ENCODE data around the gene MDM4.
"Not testable (repeated sequence)": the region's sequence is repeated elsewhere in the genome, so short reads cannot be mapped to it uniquely, and the experiment has no call there.

MDM4 gene

DNA sequence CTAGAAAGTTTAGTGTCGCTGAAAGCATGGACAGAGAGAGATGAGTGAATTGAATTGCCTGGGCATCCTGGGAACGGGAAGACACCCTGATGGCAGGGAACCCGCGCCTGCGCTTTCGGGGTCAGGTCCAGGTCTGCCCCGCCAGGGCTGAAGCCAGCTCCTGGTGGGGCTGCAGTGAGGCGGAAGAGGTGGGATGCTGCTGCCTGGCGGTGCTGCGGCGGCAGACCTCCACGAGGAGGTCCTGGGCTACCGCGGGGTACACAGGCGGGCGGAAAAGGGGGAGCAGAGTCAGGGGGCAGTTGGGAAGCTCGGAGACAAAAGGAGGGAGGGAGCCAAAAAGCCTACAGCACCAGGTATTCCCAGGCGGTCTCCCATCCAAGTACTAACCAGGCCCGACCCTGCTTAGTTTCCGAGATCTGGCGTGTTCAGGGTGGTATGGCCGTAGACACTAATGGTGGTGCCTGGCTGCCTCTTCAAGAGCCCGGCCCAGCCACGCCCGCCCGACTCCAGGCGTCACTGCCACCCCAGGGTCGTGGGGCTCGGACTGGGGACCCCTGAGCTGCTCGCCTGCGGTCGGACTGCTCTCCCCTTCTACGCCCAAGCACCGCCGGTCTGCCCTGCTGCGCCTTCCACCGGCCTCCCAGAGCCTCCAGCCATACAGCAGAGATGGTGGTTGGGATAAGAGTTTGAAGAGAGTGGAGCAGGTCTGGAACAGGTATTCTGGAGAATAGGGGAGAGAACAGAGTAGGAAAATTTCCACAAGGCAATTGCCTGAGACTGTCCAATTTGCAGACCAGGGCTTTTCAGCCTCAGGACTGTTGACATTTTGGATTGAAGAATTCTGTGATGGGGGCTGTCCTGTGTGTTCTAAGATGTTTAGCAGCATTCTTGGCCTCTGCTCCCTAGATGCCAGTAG is 46.1 kb downstream of the MDM4 start:
- no peak for DNase-seq (ENCODE audit: low spot score)

DNA sequence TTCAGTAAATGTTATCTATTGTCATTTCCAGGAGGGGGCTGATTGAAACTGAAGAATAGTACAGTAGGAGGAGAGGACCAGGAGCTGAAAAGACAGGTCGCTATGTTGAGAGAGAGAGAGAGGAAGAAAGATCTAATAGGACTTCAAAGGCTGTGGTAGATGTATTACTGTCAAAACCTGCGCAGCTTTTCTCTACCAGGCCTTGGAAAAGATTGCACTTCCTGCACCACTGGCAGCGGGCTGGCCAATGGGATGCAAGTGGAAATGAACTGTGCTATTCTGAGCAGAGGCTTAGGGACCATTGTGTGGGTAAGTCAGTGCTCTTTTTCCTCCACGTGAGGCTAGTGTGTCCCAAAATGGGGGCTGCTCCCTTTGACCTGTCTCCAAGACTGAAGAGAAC is 47.1 kb downstream of the MDM4 start:
- DNase-seq (ENCODE audit: low spot score): no peak

DNA sequence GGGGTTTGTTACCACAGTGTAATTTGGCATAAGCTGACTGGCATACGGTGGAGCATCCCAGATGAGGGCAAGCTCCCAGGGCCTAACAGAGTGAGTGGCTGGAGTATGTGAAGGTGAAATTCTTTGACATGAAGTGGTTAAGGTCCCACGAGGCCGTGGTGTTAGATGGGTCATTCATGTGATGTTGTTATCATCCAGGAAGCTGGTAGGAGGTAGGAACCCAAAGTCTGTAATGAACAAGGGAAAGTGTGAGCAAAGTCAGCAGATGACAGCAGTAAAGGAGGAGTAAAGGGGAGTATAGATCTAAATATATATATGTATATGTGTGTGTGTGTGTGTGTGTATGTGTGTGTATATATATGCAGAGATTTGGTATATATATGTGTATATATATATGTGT is 47.6 kb downstream of the MDM4 start:
- DNase-seq (ENCODE audit: low spot score): no peak

DNA sequence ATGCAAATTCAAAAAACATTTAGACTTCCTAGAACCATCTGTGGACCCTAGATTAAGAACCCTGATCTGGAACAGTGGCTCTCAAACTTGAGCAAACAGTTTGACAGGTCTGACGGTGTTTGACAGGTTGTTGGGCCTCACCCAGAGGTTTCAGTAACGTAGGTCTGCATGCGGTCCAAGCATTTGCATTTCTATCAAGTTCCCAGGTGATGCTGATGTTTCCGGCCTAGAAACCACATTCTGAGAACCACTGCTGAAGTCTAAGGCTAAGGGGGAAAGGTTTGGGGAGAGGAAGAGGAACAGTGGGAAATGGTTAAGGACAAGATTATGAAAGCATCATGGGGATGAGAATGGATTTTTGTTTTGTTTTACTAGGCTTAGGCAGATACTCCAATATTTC is 48.6 kb downstream of the MDM4 start:
- no peak for DNase-seq (ENCODE audit: low spot score)

DNA sequence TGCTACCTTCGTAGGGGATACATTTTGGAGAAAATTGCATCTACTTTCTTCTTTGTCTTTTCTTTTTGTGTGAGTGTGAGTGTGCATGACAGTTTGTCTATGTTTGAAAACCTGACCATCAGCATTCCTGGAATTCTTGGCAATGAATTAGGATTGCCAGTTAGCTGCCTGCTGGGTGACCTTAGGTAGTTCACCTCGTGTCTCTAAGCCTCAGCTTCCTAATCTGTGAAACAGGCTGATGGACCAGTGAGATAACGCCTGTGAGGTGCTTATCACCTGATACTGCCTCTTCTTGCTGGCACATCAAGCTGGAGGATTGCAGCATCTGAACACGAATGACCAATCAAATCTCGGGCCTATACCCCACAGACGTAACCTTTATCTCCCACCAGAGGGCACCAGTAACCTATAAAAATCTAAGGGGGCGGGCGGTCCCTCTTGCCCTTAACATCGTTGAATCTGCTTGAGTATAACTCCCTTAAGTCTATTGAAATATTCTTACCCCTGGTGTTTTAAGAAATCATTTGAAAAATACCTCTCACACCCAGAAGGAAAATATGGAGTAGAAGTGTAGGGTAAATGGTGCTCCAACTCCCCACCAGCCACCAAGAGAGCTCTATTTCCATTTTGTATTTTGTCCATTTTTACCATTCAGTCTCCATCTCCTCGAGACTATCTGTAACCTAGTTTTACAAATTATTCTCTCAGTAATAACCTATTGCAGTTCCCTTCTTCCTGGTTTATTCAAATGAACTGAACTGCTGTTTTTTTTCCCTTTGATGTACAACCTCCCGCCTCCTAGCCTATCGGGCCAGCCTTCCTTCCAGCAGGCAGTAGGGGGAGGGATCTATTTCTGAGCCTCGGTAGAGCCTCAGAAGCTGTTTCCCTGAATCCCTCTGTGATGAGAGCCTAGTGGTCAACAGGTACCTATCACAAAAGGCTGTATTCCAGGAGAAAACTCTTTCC is 49.7 kb downstream of the MDM4 start:
- DNase-seq (ENCODE audit: low spot score): no peak

DNA sequence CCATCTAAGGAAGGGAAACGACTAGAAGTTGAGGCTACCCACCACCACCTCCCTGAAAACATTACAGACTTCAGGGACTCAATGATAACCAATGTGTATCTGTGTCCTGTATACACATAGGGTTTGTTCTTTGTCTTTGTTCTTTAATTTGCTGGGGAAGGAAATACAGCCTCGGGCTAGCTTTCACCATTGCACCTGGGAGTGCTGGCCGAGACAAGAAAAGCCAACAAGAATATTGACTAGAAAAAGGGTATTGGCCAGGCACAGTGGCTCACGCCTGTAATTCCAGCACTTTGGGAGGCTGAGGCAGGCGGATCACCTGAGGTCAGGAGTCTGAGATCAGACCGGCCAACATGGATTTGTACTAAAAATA is 50.4 kb downstream of the MDM4 start:
- DNase-seq (ENCODE audit: low spot score): no peak

DNA sequence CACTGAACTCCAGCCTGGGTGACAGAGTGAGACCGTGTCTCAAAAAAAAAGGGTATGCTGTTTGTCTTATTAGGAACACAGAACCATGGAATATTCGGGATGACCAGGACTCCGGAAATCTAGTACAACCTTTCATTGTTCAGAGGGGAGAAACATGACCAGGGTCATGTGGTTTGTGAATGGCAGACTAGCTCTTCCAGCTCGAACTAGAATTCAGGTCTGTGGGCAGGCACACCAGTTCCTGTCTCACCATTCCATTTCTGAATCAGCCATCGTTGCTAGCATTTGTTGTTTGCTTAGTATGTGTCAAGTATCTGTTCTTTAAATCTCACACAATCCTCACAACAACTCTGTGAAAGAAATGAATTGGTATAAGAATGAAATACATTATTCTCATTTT is 50.9 kb downstream of the MDM4 start:
- DNase-seq (ENCODE audit: low spot score): no peak

DNA sequence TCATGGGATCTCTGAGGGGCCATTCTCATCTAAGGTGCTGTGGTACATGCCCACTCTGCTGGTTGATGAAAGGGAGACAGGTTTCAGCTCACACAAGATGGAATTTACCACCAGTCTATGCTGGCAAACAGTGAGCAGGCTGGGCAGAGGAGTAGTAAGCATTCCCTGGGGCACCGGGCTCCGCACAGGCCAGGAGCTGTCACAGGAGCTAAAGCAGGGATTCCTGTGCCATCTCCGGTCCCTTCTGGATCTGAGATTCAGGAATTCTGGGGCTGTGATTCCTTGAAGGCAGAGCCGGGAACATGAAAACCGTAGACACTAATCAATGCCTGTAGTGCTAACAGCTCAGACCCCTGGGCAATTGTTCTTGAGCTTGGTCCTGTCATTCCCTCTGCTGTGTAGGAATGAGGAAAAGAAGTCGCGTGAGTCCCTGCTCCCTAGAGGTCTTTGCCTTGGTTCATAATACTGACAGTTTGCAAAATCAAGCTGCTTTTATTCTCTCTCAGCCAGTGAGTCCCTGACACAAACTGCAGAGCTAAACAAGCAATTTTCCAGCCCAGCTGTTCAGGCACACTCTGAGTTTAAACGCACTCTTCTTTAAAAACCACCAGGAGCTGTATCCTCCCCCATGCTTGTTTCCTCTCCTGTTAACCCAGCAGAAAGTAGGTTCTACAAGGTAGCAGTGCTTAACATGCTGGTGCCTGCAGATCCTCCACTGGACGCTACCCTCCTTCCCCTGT is 52.5 kb downstream of the MDM4 start:
- no peak for DNase-seq (ENCODE audit: low spot score)

DNA sequence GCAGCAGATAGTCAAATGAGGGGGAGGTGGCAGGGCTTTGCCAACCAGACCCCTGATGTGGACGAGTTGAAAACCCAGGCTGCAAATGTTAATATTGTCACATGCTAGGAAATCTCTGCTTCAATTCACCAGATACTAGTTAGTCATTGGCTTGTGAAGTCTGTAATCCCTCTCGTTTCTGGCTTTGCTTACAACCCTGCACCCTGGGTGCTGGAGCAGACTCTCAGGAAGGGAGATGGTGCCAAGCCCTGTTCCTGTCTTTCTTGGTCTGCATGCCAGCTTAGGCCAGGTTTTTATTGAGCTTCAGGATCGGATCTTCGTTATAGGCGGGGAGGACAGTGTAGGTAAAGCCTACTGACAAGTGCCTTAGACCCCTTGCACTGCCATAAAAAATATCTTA is 53.3 kb downstream of the MDM4 start:
- no peak for DNase-seq (ENCODE audit: low spot score)

DNA sequence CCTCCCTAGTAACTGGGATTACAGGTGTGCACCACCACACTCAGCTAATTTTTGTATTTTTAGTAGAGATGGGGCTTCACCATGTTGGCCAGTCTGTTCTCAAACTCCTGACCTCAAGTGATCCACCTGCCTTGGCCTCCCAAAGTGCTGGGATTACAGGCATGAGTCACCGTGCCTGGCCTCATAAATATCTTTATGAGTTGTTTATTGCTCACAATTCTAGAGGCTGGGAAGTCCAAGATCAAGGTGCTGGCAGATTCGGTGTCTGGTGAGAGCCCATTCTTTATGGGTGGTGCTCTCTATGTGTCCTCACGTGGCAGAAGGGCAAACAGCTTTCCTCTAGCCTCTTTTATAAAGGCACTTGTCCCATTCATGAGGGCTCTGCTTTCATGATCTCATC is 53.8 kb downstream of the MDM4 start:
- not testable (repeated sequence) for DNase-seq (ENCODE audit: low spot score)

DNA sequence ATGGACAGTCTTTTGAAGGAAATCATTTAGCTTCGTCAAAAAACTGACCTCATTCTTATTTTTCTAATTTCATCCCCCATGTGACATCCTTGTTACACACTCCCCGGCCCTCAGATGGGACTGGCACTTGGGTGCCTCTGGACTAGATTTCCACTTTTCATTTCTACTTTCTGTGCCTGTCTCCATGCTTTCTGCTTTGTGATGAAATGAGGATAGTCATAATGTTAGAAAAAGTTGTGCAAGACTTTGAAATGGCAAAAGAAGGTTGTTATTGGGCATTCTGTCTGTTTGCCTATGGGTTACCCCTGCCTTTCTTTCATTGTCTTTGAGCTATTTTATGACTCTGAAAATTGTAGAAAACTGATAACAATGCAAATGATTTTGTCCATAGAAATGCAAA is 54.9 kb downstream of the MDM4 start:
- no peak for DNase-seq (ENCODE audit: low spot score)

DNA sequence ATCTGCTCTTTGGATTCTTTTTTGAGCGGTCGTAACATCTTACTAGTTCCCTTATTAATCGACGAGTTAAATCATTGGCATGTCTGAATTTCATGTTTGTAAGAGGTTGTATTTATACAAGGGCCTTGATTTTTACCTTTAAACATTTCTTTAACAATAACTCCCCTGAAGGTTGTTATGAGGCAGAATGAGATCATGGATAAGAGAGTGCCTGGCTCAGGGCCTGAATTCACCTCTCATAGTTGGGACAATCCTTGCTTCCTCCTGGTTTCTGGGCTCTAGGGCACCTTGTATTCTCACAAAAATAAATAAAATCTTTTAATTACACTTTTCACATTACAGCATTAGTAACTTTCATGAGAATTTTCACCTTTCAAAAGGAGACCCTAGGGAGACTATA is 55.4 kb downstream of the MDM4 start:
- DNase-seq (ENCODE audit: low spot score): no peak

DNA sequence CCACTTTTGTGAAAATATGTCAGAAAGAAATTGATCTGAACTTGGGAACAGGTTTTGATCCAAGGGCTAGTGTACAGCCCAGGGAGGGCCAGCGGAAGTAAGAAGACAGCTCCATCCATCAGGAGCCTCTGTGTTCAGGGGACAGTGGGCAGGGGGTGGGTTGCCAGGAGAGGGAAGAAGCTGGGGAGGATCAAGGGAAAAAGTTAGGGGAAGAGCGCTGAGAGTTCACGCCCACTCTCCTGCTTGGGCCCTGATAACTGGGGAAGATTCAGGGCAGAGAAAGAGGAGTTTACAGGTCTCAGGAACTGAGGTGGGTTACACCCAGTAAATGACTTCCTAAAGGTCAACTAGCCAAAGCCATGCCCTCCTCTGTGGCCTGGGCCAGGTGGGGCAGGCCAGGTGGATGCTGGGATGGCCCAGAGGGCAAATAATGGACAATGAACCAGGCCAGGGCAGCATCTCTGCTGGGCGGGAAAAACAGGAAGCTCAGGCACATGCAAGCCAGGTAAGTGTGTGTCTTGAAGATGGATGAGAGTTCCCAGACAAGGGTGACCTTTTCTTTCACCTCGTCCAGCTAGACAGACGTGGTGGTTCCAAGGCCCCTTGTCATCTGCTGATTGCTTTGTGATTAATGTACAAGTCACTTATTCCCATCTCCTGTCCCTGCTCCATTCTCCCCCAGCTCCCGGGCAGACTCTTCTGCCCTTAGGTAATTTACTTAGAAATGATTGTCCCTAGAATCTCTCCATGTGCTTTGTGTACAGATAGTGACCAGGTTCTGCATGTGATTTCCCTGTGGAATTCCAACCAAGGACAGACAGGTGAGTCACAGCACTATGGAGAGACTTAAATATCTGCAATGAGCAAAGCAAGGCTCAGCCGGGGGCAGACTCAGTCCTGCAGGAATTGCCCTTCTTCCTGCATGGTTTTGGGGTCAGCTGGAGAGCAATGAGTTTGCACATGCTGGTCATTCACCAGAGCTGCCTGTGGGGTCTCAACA is 57.0 kb downstream of the MDM4 start:
- no peak for DNase-seq (ENCODE audit: low spot score)

DNA sequence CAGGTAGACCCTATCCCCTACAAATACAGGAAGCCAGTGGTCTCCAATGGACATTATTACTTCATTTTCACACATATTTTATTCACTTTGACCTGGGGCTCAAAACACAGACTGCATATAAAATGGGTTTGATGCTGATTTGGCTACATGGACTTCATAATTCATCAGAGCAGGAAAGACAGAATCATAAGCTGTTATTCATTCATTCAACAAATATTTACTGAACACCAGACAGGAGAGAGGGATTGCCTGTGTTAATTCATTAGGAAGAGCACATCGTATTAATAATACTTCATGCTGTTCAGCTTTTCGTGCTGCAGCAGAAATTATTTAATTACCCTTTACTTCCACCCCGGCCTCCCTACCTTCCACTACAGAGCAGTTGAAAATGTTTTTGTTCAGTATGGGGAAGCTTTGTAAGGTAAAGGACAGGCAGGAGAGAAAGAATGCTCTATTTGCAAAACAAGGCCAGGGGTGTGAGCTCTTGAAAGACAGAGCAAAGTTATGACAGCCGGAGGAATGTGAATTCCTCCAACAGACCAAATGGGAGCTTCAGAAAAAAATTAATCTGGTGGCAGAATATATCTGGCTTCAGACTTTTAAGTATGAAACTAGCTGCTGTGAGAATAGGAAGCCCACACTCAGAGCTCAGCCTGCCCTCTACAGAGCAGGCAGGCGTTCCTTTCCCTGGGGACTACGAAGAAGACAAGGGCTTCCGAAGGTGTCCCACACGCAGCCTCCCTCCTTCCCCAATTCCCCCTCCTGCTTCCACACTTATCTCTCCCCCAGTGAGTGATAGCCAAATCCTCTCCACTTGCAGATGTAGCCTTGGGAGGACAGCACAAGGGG is 58.0 kb downstream of the MDM4 start:
- DNase-seq (ENCODE audit: low spot score): no peak

DNA sequence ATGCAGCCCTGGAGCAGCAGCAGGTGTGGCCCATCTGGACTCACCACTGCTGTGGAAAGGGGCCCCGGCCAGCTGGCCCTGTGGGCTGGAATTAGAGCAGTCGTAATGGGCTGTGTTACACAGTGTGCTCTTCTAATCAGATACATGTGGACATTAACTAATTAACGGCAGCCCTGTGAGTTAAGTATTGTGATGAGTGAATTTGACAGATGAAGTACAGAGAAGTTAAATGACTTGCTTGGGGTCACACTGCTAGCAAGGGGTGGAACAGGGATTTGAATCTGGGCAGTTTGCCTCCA is 58.6 kb downstream of the MDM4 start:
- no peak for DNase-seq (ENCODE audit: low spot score)

DNA sequence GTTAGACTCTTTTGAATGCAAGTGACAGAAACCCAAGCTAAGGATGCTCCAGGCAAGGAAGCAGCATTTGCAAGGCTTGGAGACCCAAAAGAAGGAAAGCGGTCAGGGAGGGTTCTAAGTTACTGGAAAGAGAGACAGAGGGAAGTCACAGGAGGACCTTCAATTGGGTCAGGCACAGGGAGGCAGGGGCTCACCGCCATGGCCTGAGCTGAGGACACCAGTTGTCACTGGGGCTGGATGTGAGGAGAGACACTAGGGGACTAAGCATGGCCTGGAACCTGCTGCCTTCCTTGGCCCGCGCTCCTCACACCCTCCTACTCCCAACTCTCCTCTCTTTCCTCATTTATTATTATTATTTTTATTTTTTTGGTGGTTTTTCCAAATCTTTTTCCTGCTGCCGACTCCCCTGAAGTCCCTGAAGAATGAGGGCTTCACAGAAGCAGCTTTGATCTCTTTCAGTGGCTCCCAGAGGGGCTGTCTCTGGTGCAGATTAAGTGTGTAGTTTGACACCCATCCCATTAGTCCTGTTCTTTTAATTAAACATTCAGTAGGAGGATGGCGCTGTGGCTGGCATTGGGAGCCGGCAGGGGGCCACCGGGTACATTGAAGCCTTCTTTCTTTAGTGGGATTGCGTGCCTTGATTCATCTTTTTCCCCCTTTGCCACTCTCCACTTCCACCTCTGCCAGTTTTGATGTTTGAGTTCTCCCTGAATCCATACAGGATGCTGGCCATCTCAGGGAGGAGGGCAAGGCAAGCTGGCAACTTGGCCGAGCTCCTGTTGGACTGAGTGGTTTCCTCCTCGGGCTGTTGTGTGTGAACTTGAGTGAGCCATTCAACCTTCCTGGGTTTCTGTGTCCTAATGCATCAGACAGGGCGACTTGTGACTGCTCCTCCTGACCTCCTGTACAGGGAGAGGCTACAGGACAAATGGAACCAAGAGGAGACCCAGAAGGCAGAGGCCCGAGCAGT is 59.3 kb downstream of the MDM4 start:
- no peak for DNase-seq (ENCODE audit: low spot score)

DNA sequence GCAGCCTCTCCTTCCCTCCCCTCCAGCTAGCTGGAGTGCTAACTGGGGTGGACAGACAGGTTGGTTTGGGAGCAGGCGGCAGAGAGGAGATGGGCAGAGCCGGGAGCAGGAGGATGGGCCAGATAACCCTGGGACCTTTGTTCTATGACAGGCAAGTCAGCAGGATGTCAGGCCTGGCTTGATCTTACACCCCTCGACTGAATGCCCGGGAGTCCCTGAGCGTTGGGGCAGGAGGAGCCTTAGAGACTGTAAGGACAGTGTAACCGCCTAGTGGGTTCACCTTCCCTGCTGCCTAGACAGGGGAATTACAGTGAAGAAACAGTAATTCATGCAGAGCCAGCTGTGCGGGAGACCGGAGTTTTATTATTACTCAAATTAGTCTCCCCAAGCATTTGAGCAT is 60.2 kb downstream of the MDM4 start:
- no peak for DNase-seq (ENCODE audit: low spot score)

DNA sequence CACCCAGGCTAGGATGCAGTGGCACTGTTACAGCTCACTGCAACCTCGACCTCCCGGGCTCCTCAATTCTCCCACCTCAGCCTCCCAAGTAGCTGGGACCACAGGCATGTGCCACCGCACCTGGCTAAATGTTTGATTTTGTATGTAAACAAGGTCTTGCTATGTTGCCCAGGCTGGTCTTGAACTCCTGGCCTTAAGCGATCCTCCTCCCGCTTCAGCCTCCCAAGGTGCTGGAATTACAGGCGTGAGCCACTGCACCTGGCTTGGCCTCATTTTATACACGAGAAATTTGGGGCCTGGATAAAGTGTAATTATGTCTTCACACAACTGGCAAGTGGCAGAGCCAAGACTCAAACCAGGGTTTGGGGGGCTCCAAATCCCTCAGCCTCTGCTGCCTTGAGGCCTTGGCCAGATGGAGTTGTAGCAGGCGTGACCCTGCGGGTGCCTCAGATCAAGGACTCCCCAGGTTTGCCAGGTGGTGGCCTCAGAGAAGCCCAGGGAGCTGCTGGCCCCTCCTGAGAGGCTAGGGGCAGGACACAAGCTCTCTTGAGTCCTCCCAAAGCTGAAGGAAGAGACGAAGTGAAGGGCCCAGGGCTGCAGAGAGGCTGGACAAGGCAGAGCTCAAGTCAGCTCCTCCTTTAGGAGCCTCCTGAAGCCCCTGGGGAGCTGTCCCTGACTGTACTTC is 61.7 kb downstream of the MDM4 start:
- DNase-seq (ENCODE audit: low spot score): no peak

Measured in left forelimb (tissue), 1 donor.